Esophagus (tissue), 2 donors: ENCODE results near the gene CYB5R4. TPM values are rescaled to one million over a fixed set of nuclear protein-coding genes. Genes with fewer than 3 reads are reported as not detected.

Experiments
- H3K27ac ChIP-seq, 2 donors: one replicate each; pipeline ENCODE4 v1.5.1; 2013; ENCODE audit warnings: low read depth in 2 of 2, mild to moderate bottlenecking in 2 of 2, inconsistent platforms in 1 of 2, low read length in 1 of 2, moderate library complexity in 1 of 2
- H3K27me3 ChIP-seq, 2 donors: one replicate each; pipeline ENCODE4 v1.6.1; 2013; ENCODE audit warnings: low read length in 2 of 2, control low read depth in 1 of 2, mild to moderate bottlenecking in 1 of 2; ENCODE audit not compliant: insufficient read depth in 2 of 2, control insufficient read depth in 1 of 2
- H3K36me3 ChIP-seq, 2 donors: one replicate each; pipeline ENCODE4 v1.6.1; 2013; ENCODE audit warnings: low read length in 1 of 2; ENCODE audit not compliant: control insufficient read depth in 2 of 2, insufficient read depth in 2 of 2
- H3K4me1 ChIP-seq, 2 donors: one replicate each; pipeline ENCODE4 v1.6.1; 2013; ENCODE audit warnings: low read length in 1 of 2; ENCODE audit not compliant: control insufficient read depth in 2 of 2, insufficient read depth in 2 of 2
- H3K4me3 ChIP-seq, 2 donors: one replicate each; pipeline ENCODE4 v1.5.1; 2013; ENCODE audit warnings: low read length in 2 of 2, mild to moderate bottlenecking in 2 of 2, low read depth in 1 of 2, moderate library complexity in 1 of 2
- H3K9me3 ChIP-seq, 2 donors: one replicate each; pipeline ENCODE4 v1.6.1; 2013; ENCODE audit warnings: mild to moderate bottlenecking in 2 of 2, low read depth in 1 of 2, low read length in 1 of 2, moderate library complexity in 1 of 2; ENCODE audit not compliant: control insufficient read depth in 2 of 2, insufficient read depth in 1 of 2
- WGBS, 2 donors: extraction: QIAGEN DNeasy Blood & Tissue Kit; methylation state at CpG; one replicate each; pipeline ENCODE4 v1.1.7; 2013; 5-methylcytosine and 5-hydroxymethylcytosine counted together
- polyA plus RNA-seq, 2 donors: library from polyadenylated mRNA; stranded (reverse); fragments of 200-250 nt; gene quantifications; one replicate each; pipeline ENCODE4 v1.2.3, GENCODE V29; 2013
- donor health status: healthy with polysubstance abuse.
- donor health status: Bipolar disorder and iron deficiency.

Gene CYB5R4
- polyA plus RNA-seq, 2 donors: 2.8 to 8.1 TPM

- Histone ChIP-seq H3K4me3 (no peak overlapping the region), H3K27me3 (no peaks in the 10 kb centered on the region), H3K9me3 (no peaks in the 10 kb centered on the region), H3K4me1 (no peaks in the 10 kb centered on the region), H3K36me3 (no peaks in the 10 kb centered on the region), H3K27ac (no peak overlapping the region)
Observed at GRCh38 chr6:83985715-83986114, 126.2 kb downstream of the CYB5R4 start.

- no peak overlapping the region for H3K27ac ChIP-seq
- no peaks in the 10 kb centered on the region for H3K36me3 ChIP-seq
- no peaks in the 10 kb centered on the region for H3K4me1 ChIP-seq
- no peaks in the 10 kb centered on the region for H3K9me3 ChIP-seq
- H3K4me3 ChIP-seq: no peak overlapping the region
- H3K27me3 ChIP-seq: no peaks in the 10 kb centered on the region
Observed at GRCh38 chr6:83998021-83998584, 138.6 kb downstream of the CYB5R4 start.

- Histone ChIP-seq H3K4me1 (no peaks in the 10 kb centered on the region), H3K9me3 (no peaks in the 10 kb centered on the region), H3K27ac (no peak overlapping the region), H3K36me3 (no peaks in the 10 kb centered on the region), H3K4me3 (no peak overlapping the region), H3K27me3 (no peaks in the 10 kb centered on the region)
- WGBS, 2 donors: 67 to 73% methylated on average over 3 of the region's 3 CpGs
Observed at GRCh38 chr6:84001119-84001518, 141.6 kb downstream of the CYB5R4 start.

- WGBS, 2 donors: 67 to 71% methylated on average over 2 of the region's 2 CpGs
- Histone ChIP-seq H3K9me3 (no peaks in the 10 kb centered on the region), H3K27me3 (no peaks in the 10 kb centered on the region), H3K4me3 (no peak overlapping the region), H3K36me3 (no peaks in the 10 kb centered on the region), H3K4me1 (no peaks in the 10 kb centered on the region), H3K27ac (no peak overlapping the region)
Observed at GRCh38 chr6:84002226-84002625, 142.7 kb downstream of the CYB5R4 start.

DNA sequence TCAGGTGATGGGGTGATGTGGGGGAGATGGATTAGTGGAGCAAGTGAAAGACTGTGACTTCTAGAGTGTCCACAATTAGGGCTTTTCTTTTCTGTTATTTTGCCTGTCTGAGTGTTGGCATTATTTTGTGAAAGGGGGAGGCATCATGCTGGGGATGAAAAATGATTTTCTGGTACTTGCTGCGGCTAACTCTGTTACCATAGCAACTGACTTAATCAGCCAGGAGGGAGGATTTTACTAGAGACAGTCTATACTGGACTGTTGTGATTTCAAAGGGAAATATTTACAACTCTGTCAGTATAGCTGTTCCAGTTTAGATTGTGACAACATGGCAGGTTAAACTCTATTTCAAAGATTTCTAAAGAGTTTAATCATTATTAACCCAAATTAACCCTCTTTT, 143.6 kb downstream of the CYB5R4 start:
- 30 to 40% methylated on average over 1 of the region's 1 CpG for whole genome bisulfite sequencing, 2 donors

GRCh38 chr6:84003654-84004053, 144.2 kb downstream of the CYB5R4 start:
- Histone ChIP-seq H3K9me3 (no peaks in the 10 kb centered on the region), H3K4me1 (no peaks in the 10 kb centered on the region), H3K27me3 (no peaks in the 10 kb centered on the region), H3K36me3 (no peaks in the 10 kb centered on the region), H3K4me3 (no peak overlapping the region), H3K27ac (no peak overlapping the region)
- WGBS, 2 donors: 74 to 83% methylated on average over 4 of the region's 4 CpGs

More for the DNA sequence above, 143.6 kb downstream of the CYB5R4 start:
- Histone ChIP-seq H3K4me1 (no peaks in the 10 kb centered on the region), H3K36me3 (no peaks in the 10 kb centered on the region), H3K27ac (no peak overlapping the region), H3K27me3 (no peaks in the 10 kb centered on the region), H3K9me3 (no peaks in the 10 kb centered on the region), H3K4me3 (no peak overlapping the region)

DNA sequence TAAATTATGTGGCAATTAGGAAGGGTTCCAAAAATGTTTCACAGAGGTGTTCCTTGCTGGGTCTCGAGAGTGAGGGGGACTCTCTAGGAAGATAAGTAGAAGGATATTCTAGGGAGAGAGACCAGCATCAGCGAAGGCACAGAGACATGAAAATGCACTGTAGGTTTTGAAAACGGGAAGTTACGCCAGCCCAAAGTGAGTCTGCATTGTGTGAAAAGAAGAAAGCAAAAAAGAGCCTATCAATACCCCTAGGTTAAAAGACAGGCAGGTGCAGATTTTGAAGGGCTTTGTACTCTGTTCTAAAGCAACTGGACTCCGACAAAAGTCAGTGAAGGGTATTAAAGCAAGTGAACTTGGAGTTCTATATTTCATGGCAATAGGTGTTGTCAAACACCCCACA, 148.4 kb downstream of the CYB5R4 start:
- Histone ChIP-seq H3K4me1 (no peaks in the 10 kb centered on the region), H3K27me3 (no peaks in the 10 kb centered on the region), H3K4me3 (no peak overlapping the region), H3K9me3 (no peaks in the 10 kb centered on the region), H3K36me3 (no peaks in the 10 kb centered on the region), H3K27ac (no peak overlapping the region)
- 75 to 78% methylated on average over 5 of the region's 5 CpGs for WGBS, 2 donors

DNA sequence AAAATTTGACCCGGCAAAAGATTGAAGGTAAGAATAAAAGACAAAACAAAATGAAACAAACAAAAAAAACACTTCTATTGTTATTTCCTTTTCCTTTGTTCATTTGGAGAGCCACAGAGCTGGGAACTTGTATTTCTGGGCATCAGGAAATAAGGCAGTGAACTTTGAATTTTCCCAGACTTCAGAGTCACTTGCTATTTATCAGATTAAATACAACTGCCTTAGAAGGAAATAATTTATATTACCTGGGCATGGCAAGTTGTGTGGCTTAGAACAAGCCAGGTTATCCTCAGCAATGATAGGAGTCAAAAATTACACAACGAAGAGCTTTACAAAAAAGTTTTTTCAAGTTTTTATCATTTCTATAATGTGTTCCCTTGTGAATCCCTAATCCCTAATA, 153.9 kb downstream of the CYB5R4 start:
- no peaks in the 10 kb centered on the region for H3K9me3 ChIP-seq
- no peak overlapping the region for H3K27ac ChIP-seq
- H3K36me3 ChIP-seq: no peaks in the 10 kb centered on the region
- H3K27me3 ChIP-seq: no peaks in the 10 kb centered on the region
- no peaks in the 10 kb centered on the region for H3K4me1 ChIP-seq
- no peak overlapping the region for H3K4me3 ChIP-seq
- 70 to 72% methylated on average over 2 of the region's 2 CpGs for WGBS, 2 donors

DNA sequence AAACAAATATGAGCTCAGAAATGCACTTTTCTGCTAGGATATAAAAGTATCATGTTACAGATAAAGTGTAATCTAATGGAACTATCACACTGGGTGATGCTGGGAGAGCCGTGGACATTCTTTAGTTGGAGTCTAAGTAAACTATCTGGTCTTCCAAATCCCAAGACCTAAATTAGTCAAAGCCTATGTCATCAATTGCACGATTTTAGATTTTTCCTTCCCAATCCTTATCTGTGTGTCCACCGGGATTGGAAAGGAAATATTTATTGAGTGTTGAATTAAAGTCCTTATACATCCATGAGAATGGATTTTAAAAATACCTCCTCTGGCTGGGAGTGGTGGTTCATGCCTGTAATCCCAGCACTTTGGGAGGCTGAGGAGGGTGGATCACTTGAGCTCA, 154.4 kb downstream of the CYB5R4 start:
- H3K4me3 ChIP-seq: no peak overlapping the region
- WGBS, 2 donors: 56 to 58% methylated on average over 3 of the region's 3 CpGs
- H3K4me1 ChIP-seq: no peaks in the 10 kb centered on the region
- H3K27ac ChIP-seq: no peak overlapping the region
- H3K9me3 ChIP-seq: no peaks in the 10 kb centered on the region
- H3K36me3 ChIP-seq: no peaks in the 10 kb centered on the region
- H3K27me3 ChIP-seq: no peaks in the 10 kb centered on the region

- H3K27ac ChIP-seq: no peak overlapping the region
- H3K27me3 ChIP-seq: no peaks in the 10 kb centered on the region
- no peaks in the 10 kb centered on the region for H3K9me3 ChIP-seq
- H3K36me3 ChIP-seq: no peaks in the 10 kb centered on the region
- H3K4me1 ChIP-seq: no peaks in the 10 kb centered on the region
- 74 to 82% methylated on average over 1 of the region's 1 CpG for WGBS, 2 donors
- H3K4me3 ChIP-seq: no peak overlapping the region
Observed at GRCh38 chr6:84016029-84016428, 156.5 kb downstream of the CYB5R4 start.
